Measurements from ENCODE around the gene FOSL2.

FOSL2 gene

DNA sequence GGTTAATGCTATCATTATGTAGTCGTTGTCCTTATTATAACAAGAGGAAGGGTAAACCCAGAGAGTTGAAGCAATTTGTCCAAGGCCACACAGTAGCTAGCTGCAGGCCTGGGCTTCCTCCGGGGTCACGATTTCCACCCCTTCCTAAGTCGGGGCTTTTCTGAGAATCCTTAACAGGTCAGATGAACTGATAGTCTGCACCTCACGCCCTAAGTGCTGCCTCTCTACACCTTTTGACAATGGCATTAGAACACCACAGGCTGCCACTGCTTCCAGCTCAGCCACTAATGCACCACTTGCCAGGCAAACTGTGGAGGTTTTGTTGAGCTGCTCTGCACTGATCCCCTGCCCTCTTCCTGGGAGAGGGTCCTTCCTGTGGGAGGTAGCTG is 37.7 kb downstream of the FOSL2 start (continued):
- no peak for TF ChIP-seq OSR2 (tag by site-specific recombination; IDR thresholded peaks at IDR 0.05)
- no peak for TF ChIP-seq ZNF202 (tag by site-specific recombination; IDR thresholded peaks at IDR 0.05; ENCODE audit: borderline replicate concordance)
- TF ChIP-seq GLI2 (tag by site-specific recombination; IDR thresholded peaks at IDR 0.05; ENCODE audit: borderline replicate concordance, low read depth): no peak
- TF ChIP-seq HOXC10 (CRISPR knock-in tag; IDR thresholded peaks at IDR 0.05): no peak
- TF ChIP-seq MEIS1 (CRISPR knock-in tag; IDR thresholded peaks at IDR 0.05; ENCODE audit: borderline replicate concordance): no peak
- no peak for TF ChIP-seq ZNF433 (tag by site-specific recombination; IDR thresholded peaks at IDR 0.05; ENCODE audit: low read depth)
- no peak for TF ChIP-seq ZNF10 (tag by site-specific recombination; IDR thresholded peaks at IDR 0.05)
- no peak for TF ChIP-seq YY1 (tag by site-specific recombination; IDR thresholded peaks at IDR 0.05)
- no peak for TF ChIP-seq OVOL3 (tag by site-specific recombination; IDR thresholded peaks at IDR 0.05)
- TF ChIP-seq ZNF146 (tag by site-specific recombination; IDR thresholded peaks at IDR 0.05): no peak
- no peak for TF ChIP-seq ZNF16 (tag by site-specific recombination; IDR thresholded peaks at IDR 0.05; ENCODE audit: low read depth)
- TF ChIP-seq RBAK (tag by site-specific recombination; IDR thresholded peaks at IDR 0.05): no peak
- no peak for TF ChIP-seq ZNF112 (tag by site-specific recombination; IDR thresholded peaks at IDR 0.05)

DNA sequence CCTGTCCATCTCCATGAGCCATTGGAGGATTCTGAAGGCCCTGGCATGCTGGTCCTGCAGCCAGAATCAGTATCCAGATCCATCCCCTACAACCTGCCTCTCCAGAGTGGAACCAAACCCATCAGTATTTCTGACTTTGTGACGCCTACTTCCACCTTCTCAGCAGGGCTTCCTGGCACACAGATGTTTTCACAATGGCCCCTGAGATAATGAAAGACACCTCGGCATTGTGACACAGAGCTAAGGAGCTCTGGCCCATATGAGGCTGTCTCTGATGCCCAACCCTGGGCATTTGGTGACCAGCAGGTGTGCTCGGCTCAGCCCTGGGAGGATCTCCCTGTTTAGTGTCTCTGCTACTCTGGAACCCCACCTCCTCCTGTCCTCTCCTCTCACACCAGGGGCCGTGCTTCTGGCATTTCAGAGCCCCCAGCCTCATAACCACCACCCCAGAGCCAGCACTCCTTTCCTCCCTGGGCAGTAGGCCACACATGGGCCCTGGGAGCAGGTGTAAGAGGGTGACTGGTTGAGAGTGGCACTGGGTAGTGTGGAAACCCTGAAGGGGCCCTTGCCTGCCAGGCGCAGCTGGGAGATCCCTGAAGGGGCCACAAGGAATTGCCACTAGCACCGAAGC is 38.2 kb downstream of the FOSL2 start:
- H3K36me3 ChIP-seq (ENCODE audit: control insufficient read depth in 2 of 2, insufficient read depth in 1 of 2, low read length in 2 of 2): no peaks in the 10 kb centered on the region
- H3K4me1 ChIP-seq (ENCODE audit: control insufficient read depth, insufficient read depth, low read length): no peaks in the 10 kb centered on the region
- H3K4me3 ChIP-seq (ENCODE audit: low read depth, low read length): no peak overlapping the region
- POLR2A ChIA-PET: no interaction called here
- H3K9me3 ChIP-seq (ENCODE audit: control insufficient read depth, insufficient read depth, low read depth, low read length): no peaks in the 10 kb centered on the region; the same call in 1 of the 2 replicates
- CTCF ChIA-PET: interaction anchor here (0.7 kb wide), 1 partner anchor 125 kb away, joined by 4 read pairs; no protein-coding TSS in a partner anchor
- no peak overlapping the region for H3K27ac ChIP-seq (ENCODE audit: extremely low read depth, low read depth, low read length)
- TF ChIP-seq, protein P1, sequence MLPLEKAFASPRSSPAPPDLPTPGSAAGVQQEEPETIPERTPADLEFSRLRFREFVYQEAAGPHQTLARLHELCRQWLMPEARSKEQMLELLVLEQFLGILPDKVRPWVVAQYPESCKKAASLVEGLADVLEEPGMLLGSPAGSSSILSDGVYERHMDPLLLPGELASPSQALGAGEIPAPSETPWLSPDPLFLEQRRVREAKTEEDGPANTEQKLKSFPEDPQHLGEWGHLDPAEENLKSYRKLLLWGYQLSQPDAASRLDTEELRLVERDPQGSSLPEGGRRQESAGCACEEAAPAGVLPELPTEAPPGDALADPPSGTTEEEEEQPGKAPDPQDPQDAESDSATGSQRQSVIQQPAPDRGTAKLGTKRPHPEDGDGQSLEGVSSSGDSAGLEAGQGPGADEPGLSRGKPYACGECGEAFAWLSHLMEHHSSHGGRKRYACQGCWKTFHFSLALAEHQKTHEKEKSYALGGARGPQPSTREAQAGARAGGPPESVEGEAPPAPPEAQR (tag by site-specific recombination; IDR thresholded peaks at IDR 0.05): no peak
- no peak for TF ChIP-seq EGR2 (tag by site-specific recombination; IDR thresholded peaks at IDR 0.05; ENCODE audit: low read depth)
- TF ChIP-seq OSR2 (tag by site-specific recombination; IDR thresholded peaks at IDR 0.05): no peak
- TF ChIP-seq, protein P2, sequence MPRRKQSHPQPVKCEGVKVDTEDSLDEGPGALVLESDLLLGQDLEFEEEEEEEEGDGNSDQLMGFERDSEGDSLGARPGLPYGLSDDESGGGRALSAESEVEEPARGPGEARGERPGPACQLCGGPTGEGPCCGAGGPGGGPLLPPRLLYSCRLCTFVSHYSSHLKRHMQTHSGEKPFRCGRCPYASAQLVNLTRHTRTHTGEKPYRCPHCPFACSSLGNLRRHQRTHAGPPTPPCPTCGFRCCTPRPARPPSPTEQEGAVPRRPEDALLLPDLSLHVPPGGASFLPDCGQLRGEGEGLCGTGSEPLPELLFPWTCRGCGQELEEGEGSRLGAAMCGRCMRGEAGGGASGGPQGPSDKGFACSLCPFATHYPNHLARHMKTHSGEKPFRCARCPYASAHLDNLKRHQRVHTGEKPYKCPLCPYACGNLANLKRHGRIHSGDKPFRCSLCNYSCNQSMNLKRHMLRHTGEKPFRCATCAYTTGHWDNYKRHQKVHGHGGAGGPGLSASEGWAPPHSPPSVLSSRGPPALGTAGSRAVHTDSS (tag by site-specific recombination; IDR thresholded peaks at IDR 0.05): no peak
- no peak for TF ChIP-seq KLF10 (tag by site-specific recombination; IDR thresholded peaks at IDR 0.05)
- TF ChIP-seq, protein P3, sequence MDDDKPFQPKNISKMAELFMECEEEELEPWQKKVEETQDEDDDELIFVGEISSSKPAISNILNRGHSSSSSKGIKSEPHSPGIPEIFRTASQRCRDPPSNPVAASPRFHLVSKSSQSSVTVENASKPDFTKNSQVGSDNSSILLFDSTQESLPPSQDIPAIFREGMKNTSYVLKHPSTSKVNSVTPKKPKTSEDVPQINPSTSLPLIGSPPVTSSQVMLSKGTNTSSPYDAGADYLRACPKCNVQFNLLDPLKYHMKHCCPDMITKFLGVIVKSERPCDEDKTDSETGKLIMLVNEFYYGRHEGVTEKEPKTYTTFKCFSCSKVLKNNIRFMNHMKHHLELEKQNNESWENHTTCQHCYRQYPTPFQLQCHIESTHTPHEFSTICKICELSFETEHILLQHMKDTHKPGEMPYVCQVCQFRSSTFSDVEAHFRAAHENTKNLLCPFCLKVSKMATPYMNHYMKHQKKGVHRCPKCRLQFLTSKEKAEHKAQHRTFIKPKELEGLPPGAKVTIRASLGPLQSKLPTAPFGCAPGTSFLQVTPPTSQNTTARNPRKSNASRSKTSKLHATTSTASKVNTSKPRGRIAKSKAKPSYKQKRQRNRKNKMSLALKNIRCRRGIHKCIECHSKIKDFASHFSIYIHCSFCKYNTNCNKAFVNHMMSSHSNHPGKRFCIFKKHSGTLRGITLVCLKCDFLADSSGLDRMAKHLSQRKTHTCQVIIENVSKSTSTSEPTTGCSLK (tag by site-specific recombination; IDR thresholded peaks at IDR 0.05): no peak
- no peak for TF ChIP-seq ZNF549 (tag by site-specific recombination; IDR thresholded peaks at IDR 0.05)
- no peak for TF ChIP-seq ZNF391 (tag by site-specific recombination; IDR thresholded peaks at IDR 0.05; ENCODE audit: borderline replicate concordance, low read depth)
- TF ChIP-seq ZNF677 (tag by site-specific recombination; IDR thresholded peaks at IDR 0.05): no peak
- no peak for TF ChIP-seq KLF1 (tag by site-specific recombination; IDR thresholded peaks at IDR 0.05)
- TF ChIP-seq, protein P4, sequence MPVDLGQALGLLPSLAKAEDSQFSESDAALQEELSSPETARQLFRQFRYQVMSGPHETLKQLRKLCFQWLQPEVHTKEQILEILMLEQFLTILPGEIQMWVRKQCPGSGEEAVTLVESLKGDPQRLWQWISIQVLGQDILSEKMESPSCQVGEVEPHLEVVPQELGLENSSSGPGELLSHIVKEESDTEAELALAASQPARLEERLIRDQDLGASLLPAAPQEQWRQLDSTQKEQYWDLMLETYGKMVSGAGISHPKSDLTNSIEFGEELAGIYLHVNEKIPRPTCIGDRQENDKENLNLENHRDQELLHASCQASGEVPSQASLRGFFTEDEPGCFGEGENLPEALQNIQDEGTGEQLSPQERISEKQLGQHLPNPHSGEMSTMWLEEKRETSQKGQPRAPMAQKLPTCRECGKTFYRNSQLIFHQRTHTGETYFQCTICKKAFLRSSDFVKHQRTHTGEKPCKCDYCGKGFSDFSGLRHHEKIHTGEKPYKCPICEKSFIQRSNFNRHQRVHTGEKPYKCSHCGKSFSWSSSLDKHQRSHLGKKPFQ (tag by site-specific recombination; IDR thresholded peaks at IDR 0.05): no peak
- TF ChIP-seq ZNF544 (tag by site-specific recombination; IDR thresholded peaks at IDR 0.05): no peak
- no peak for TF ChIP-seq MEIS1 (CRISPR knock-in tag; IDR thresholded peaks at IDR 0.05; ENCODE audit: borderline replicate concordance)
- TF ChIP-seq ZNF785 (tag by site-specific recombination; IDR thresholded peaks at IDR 0.05): no peak
- TF ChIP-seq, protein P5, sequence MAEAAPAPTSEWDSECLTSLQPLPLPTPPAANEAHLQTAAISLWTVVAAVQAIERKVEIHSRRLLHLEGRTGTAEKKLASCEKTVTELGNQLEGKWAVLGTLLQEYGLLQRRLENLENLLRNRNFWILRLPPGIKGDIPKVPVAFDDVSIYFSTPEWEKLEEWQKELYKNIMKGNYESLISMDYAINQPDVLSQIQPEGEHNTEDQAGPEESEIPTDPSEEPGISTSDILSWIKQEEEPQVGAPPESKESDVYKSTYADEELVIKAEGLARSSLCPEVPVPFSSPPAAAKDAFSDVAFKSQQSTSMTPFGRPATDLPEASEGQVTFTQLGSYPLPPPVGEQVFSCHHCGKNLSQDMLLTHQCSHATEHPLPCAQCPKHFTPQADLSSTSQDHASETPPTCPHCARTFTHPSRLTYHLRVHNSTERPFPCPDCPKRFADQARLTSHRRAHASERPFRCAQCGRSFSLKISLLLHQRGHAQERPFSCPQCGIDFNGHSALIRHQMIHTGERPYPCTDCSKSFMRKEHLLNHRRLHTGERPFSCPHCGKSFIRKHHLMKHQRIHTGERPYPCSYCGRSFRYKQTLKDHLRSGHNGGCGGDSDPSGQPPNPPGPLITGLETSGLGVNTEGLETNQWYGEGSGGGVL (tag by site-specific recombination; IDR thresholded peaks at IDR 0.05): no peak
- no peak for TF ChIP-seq ZNF629 (tag by site-specific recombination; IDR thresholded peaks at IDR 0.05)
- TF ChIP-seq ZNF426 (tag by site-specific recombination; IDR thresholded peaks at IDR 0.05): no peak
- TF ChIP-seq GFI1B (tag by site-specific recombination; IDR thresholded peaks at IDR 0.05): no peak
- no peak for TF ChIP-seq SCRT1 (tag by site-specific recombination; IDR thresholded peaks at IDR 0.05; ENCODE audit: borderline replicate concordance)

All from HEK293 (cell line).